Neutrophil (primary cell): Measurements from ENCODE around the gene MRPL54.

ENCODE experiments used
- H3K27ac ChIP-seq: fragments of 200-600 bp; sonication (generic); 2 replicates; pipeline ENCODE4 v1.5.1; 2016; ENCODE audit warnings: mild to moderate bottlenecking, moderate library complexity
- H3K27me3 ChIP-seq: fragments of 200-600 bp; sonication (generic); 2 replicates; pipeline ENCODE4 v1.6.0; 2016; ENCODE audit warnings: mild to moderate bottlenecking
- H3K36me3 ChIP-seq: fragments of 200-600 bp; sonication (generic); 2 replicates; pipeline ENCODE4 v1.5.1; 2017
- H3K4me1 ChIP-seq, 2 experiments: fragments of 200-600 bp in 1 of 2; sonication (generic) in 1 of 2; 1 replicate in 1 of 2; 2 replicates in 1 of 2; pipeline versions ENCODE4 v1.5.1 to v1.6.1; 2013 to 2016; ENCODE audit warnings: low read depth in 1 of 2, low read length in 1 of 2, mild to moderate bottlenecking in 1 of 2, moderate library complexity in 1 of 2; ENCODE audit not compliant: control insufficient read depth in 1 of 2, insufficient read depth in 1 of 2
- H3K4me3 ChIP-seq, 2 experiments: fragments of 200-600 bp in 1 of 2; sonication (generic) in 1 of 2; 1 replicate in 1 of 2; 2 replicates in 1 of 2; pipeline ENCODE4 v1.5.1; 2013 to 2016; ENCODE audit warnings: low read depth in 1 of 2, low read length in 1 of 2, mild to moderate bottlenecking in 1 of 2, moderate library complexity in 1 of 2
- H3K9me3 ChIP-seq: fragments of 200-600 bp; sonication (generic); 2 replicates; pipeline ENCODE4 v1.5.1; 2016
- CTCF ChIP-seq: fragments of 200-600 bp; sonication (generic); IDR thresholded peaks from 2 replicates; pipeline ENCODE4 v1.5.1; 2016; ENCODE audit warnings: antibody characterized with exemption

MRPL54 gene

GRCh38 chr19:3785938-3786824, 23.7 kb downstream of the MRPL54 start, which contains the start of gene MATK:
TSS of gene MATK (minus strand) at chr19:3786381. CDS start at chr19:3785135, 1,246 bp downstream.
- Histone ChIP-seq H3K27ac (no peak within 1 kb of the TSS), H3K4me1 (peaks cover 13 to 15% of the 10 kb centered on the region in 2 experiments), H3K27me3 (peaks cover 69% of the 10 kb centered on the region), H3K9me3 (peaks cover 14% of the 10 kb centered on the region), H3K36me3 (no peaks in the 10 kb centered on the region), H3K4me3 (peak within 1 kb of the TSS; percentile 47 to 57)
- no peak for TF ChIP-seq CTCF

- Histone ChIP-seq H3K27ac (no peak overlapping the region), H3K4me3 (no peak overlapping the region), H3K27me3 (peaks cover 65% of the 10 kb centered on the region), H3K9me3 (no peaks in the 10 kb centered on the region), H3K36me3 (no peaks in the 10 kb centered on the region), H3K4me1 (peaks cover 13 to 15% of the 10 kb centered on the region in 2 experiments)
- TF ChIP-seq CTCF, result no peak
These were observed 26.7 kb downstream of the MRPL54 start for GRCh38 chr19:3788996-3789778.

- Histone ChIP-seq H3K27me3 (peaks cover 54% of the 10 kb centered on the region), H3K9me3 (no peaks in the 10 kb centered on the region), H3K36me3 (no peaks in the 10 kb centered on the region), H3K27ac (no peak overlapping the region), H3K4me1 (peaks cover 7 to 9% of the 10 kb centered on the region in 2 experiments), H3K4me3 (no peak overlapping the region)
- TF ChIP-seq CTCF, result no peak
These were observed 27.8 kb downstream of the MRPL54 start for GRCh38 chr19:3790209-3790734.

GRCh38 chr19:3790941-3791340, 28.5 kb downstream of the MRPL54 start:
- Histone ChIP-seq H3K27me3 (peaks cover 47% of the 10 kb centered on the region), H3K9me3 (no peaks in the 10 kb centered on the region)

More at GRCh38 chr19:3790941-3791340, 28.5 kb downstream of the MRPL54 start:
- Histone ChIP-seq H3K27ac (no peak overlapping the region), H3K36me3 (no peaks in the 10 kb centered on the region), H3K4me1 (peaks cover under 1 to 2% of the 10 kb centered on the region in 2 experiments), H3K4me3 (no peak overlapping the region)
- no peak for TF ChIP-seq CTCF
